Caco-2 (cell line): ENCODE data around the gene FBXW7. TPM values are rescaled to one million over a fixed set of nuclear protein-coding genes. Genes with fewer than 3 reads are reported as not detected.

Experiments used
- BruUV-seq: library from RNA; stranded (reverse); fragments of 400-500 nt; replicated peaks from 2 replicates; lab custom pipeline; 2021; lab: Mats Ljungman, UMichigan
- CTCF ChIA-PET: fragments of 300-600 bp; sonication (Branson Sonifier 250); formaldehyde crosslinking; loops from one replicate; lab custom pipeline; 2022; ENCODE audit warnings: antibody characterized with exemption; lab: Charles Lee
- POLR2A ChIA-PET: fragments of 300-600 bp; sonication (Branson Sonifier 250); formaldehyde crosslinking; loops from one replicate; lab custom pipeline; 2022; ENCODE audit warnings: antibody characterized with exemption; lab: Charles Lee
- DNase-seq, 2 experiments: peaks; one replicate each; pipeline versions ENCODE4 v3.0.0 to v3.0.0-alpha.2; 2020 to 2022
- H3K27me3 ChIP-seq: replicated peaks from 2 replicates; pipeline ENCODE4 v1.6.0; 2011; ENCODE audit warnings: low read length; ENCODE audit not compliant: control insufficient read depth, insufficient read depth
- H3K36me3 ChIP-seq: 2 replicates; pipeline ENCODE4 v1.5.1; 2011; ENCODE audit warnings: low read length; ENCODE audit not compliant: control insufficient read depth, insufficient read depth
- H3K4me1 ChIP-seq: fragments of 250-450 bp; sonication (Bioruptor Pico); 2 replicates; pipeline ENCODE4 v1.5.1; 2020; ENCODE audit warnings: mild to moderate bottlenecking
- H3K4me3 ChIP-seq: 2 replicates; pipeline ENCODE4 v1.5.1; 2011; ENCODE audit warnings: low read depth, mild to moderate bottlenecking, control low read depth, low read length
- H3K9me3 ChIP-seq: fragments of 250-450 bp; sonication (Bioruptor Pico); 2 replicates; pipeline ENCODE4 v1.5.1; 2020; ENCODE audit warnings: mild to moderate bottlenecking, moderate library complexity
- H3K27ac Mint-ChIP-seq: one replicate; pipeline ENCODE4 v1.8.0; 2022; ENCODE audit warnings: mixed read lengths; ENCODE audit not compliant: unreplicated experiment
- H3K27me3 Mint-ChIP-seq: one replicate; pipeline ENCODE4 v1.8.0; 2022; ENCODE audit warnings: mixed read lengths; ENCODE audit not compliant: insufficient read depth, unreplicated experiment
- H3K36me3 Mint-ChIP-seq: one replicate; pipeline ENCODE4 v1.8.0; 2022; ENCODE audit warnings: mild to moderate bottlenecking, mixed read lengths; ENCODE audit not compliant: insufficient read depth, unreplicated experiment
- H3K4me1 Mint-ChIP-seq: one replicate; pipeline ENCODE4 v1.8.0; 2022; ENCODE audit warnings: low read depth, mixed read lengths; ENCODE audit not compliant: unreplicated experiment
- H3K4me3 Mint-ChIP-seq: one replicate; pipeline ENCODE4 v1.8.0; 2022; ENCODE audit warnings: mild to moderate bottlenecking, moderate library complexity, mixed read lengths; ENCODE audit not compliant: unreplicated experiment
- H3K9me3 Mint-ChIP-seq: one replicate; pipeline ENCODE4 v1.8.0; 2022; ENCODE audit warnings: mixed read lengths; ENCODE audit not compliant: unreplicated experiment
- CTCF ChIP-seq, 2 experiments: fragments of 200-600 bp in 1 of 2; IDR thresholded peaks; 1 replicate in 1 of 2; 2 replicates in 1 of 2; pipeline versions ENCODE4 v1.5.1 to v1.8.0; 2011 to 2022; ENCODE audit warnings: antibody characterized with exemption in 1 of 2, control low read depth in 1 of 2, inconsistent platforms in 1 of 2, low read depth in 1 of 2, low read length in 1 of 2, mild to moderate bottlenecking in 1 of 2, moderate library complexity in 1 of 2; ENCODE audit not compliant: insufficient read depth in 1 of 2, severe bottlenecking in 1 of 2, unreplicated experiment in 1 of 2
- intact Hi-C: fragments of 100-400 bp; cut with micrococcal nuclease; formaldehyde crosslinking; loops from one replicate; pipeline ENCODE4 v1.10.0; 2022; ENCODE audit not compliant: unreplicated experiment
- total RNA-seq: library from RNA; stranded (reverse); gene quantifications from 2 replicates; pipeline ENCODE4 v1.2.3, GENCODE V29; 2022

FBXW7 gene
- total RNA-seq, 1 experiment from 2014 or later, result 34.1 TPM

DNA sequence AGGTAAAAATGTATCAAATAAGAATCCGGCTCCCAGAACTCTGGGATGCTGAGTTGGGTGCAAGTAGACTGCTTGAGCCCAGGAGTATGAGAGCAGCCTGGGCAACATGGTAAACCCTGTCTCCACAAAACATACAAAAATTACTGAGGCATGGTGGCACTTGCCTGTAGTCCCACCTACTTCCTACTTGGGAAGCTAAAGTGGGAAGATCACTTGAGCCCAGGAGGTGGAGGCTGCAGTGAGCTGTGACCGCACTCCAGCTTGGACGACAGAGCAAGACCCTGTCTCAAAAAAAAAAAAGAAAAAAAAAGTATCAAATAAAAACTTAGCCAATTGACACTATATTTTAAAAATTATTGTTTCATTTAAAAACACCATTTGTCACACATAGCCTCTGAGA lies 84.4 kb downstream of the FBXW7 start:
- peaks cover 21% of the 10 kb centered on the region for H3K4me1 Mint-ChIP-seq
- H3K4me3 Mint-ChIP-seq, result no peak overlapping the region
- Histone ChIP-seq H3K4me3 (no peak overlapping the region), H3K9me3 (no peaks in the 10 kb centered on the region), H3K4me1 (peaks cover 6% of the 10 kb centered on the region; the same call in 1 of the 2 replicates), H3K27me3 (no peaks in the 10 kb centered on the region), H3K36me3 (no peaks in the 10 kb centered on the region)
- TF ChIP-seq CTCF (IDR thresholded peaks at IDR 0.05; ENCODE audit: insufficient read depth in 1 of 2, low read depth in 1 of 2, low read length in 1 of 2, severe bottlenecking in 1 of 2, unreplicated experiment in 1 of 2), result no peak
- no TSS peak for BruUV-seq
- no peaks in the 10 kb centered on the region for H3K27me3 Mint-ChIP-seq
- CTCF ChIA-PET, result no interaction called here
- no peaks in the 10 kb centered on the region for H3K9me3 Mint-ChIP-seq
- intact Hi-C loops, result no loop called here
- no peak for DNase-seq
- no peak overlapping the region for H3K27ac Mint-ChIP-seq
- H3K36me3 Mint-ChIP-seq, result no peaks in the 10 kb centered on the region
- POLR2A ChIA-PET, result interaction anchor here (0.5 kb wide), 1 partner anchor 1353 kb away, joined by 3 read pairs; no protein-coding TSS in a partner anchor

DNA sequence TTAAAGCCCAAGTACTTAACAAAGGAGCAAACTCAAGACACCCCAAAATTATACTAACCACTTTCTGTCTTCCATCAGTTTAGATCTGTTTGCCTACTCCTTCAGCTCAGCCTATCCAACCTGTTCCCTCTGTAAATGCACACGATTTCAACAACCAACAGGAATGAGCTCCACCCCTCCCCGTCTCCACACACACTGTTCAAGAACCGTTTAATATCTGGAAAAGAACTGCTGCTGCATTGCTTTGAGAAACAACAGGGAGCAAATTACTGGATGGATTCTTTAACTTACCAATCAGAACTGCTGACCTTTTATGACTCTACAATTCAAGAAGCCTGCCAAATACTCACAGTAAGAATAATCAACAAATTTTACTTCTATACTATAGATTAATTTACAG lies 87.0 kb downstream of the FBXW7 start:
- H3K4me1 ChIP-seq, result 0 out of 2 replicates have a peak, but pooled peaks cover 6% of the 10 kb centered on the region
- DNase-seq, result no peak
- Mint-ChIP-seq H3K4me3 (no peak overlapping the region), H3K27me3 (no peaks in the 10 kb centered on the region), H3K27ac (no peak overlapping the region), H3K4me1 (peaks cover 12% of the 10 kb centered on the region), H3K36me3 (peaks cover 6% of the 10 kb centered on the region), H3K9me3 (no peaks in the 10 kb centered on the region)
- intact Hi-C loops, result no loop called here
- H3K9me3 ChIP-seq, result no peaks in the 10 kb centered on the region
- BruUV-seq, result no TSS peak
- no peaks in the 10 kb centered on the region for H3K36me3 ChIP-seq
- H3K27me3 ChIP-seq, result no peaks in the 10 kb centered on the region
- no peak for TF ChIP-seq CTCF (IDR thresholded peaks at IDR 0.05; ENCODE audit: insufficient read depth in 1 of 2, low read depth in 1 of 2, low read length in 1 of 2, severe bottlenecking in 1 of 2, unreplicated experiment in 1 of 2)
- ChIA-PET CTCF (interaction anchor here (0.8 kb wide), 1 partner anchor 23 kb away, joined by 3 read pairs; no protein-coding TSS in a partner anchor), POLR2A (no interaction called here)
- no peak overlapping the region for H3K4me3 ChIP-seq

DNA sequence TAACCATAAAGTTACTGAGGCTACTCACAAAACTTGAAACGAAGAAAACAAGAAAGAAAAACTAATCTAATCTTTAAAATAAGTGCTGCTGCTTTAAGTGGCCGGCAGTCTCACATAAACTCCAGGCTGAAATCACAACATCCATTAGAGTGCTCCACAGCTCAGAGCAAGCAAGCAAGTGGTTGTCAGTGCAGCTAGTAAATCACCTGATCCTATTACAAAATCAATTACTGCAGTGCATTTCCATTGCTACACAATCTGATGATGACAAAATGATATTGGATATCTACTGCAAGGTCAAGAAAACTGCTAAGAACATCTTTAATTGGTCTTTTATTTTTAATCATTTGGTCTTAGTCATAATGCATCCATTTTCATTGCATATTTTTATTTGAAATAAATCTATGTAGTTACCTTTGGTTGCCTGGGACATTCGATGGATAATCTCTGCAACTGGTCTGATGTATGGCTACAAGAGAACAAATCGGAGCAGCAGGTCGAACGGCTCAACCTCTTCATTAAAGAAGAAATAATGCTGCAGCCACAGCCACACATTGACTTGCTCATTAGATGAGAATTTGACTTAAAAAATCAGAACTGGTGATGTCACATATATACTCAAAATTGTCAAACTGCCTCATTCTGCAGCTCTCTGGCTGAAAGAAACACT lies 87.7 kb downstream of the FBXW7 start:
- Mint-ChIP-seq H3K27ac (no peak overlapping the region), H3K4me1 (peaks cover 8% of the 10 kb centered on the region), H3K27me3 (no peaks in the 10 kb centered on the region), H3K4me3 (no peak overlapping the region), H3K9me3 (no peaks in the 10 kb centered on the region), H3K36me3 (peaks cover 6% of the 10 kb centered on the region)
- no peaks in the 10 kb centered on the region for H3K9me3 ChIP-seq
- TF ChIP-seq CTCF (IDR thresholded peaks at IDR 0.05; ENCODE audit: insufficient read depth in 1 of 2, low read depth in 1 of 2, low read length in 1 of 2, severe bottlenecking in 1 of 2, unreplicated experiment in 1 of 2), result no peak
- POLR2A ChIA-PET, result no interaction called here
- intact Hi-C loops, result no loop called here
- DNase-seq, result no peak
- no peaks in the 10 kb centered on the region for H3K27me3 ChIP-seq
- no peaks in the 10 kb centered on the region for H3K4me1 ChIP-seq
- H3K4me3 ChIP-seq, result no peak overlapping the region
- BruUV-seq, result no TSS peak
- CTCF ChIA-PET, result interaction anchor here (0.8 kb wide), 1 partner anchor 22 kb away, joined by 3 read pairs; no protein-coding TSS in a partner anchor
- H3K36me3 ChIP-seq, result no peaks in the 10 kb centered on the region
